WTC11 (cell line): Measurements from ENCODE around the gene LMBR1. TPM values are rescaled to one million over a fixed set of nuclear protein-coding genes. Genes with fewer than 3 reads are reported as not detected.
"Not testable (repeated sequence)": the region's sequence is repeated elsewhere in the genome, so short reads cannot be mapped to it uniquely, and the experiment has no call there.

Experiments
- ATAC-seq: fragments of 200-7000 bp; cut with Tn5 transposase; 2 replicates; pipeline ENCODE4 v1.10.0; 2021; ENCODE audit warnings: mild to moderate bottlenecking, moderate library complexity
- CTCF ChIA-PET: fragments of 300-600 bp; sonication (Branson Sonifier 250); formaldehyde crosslinking; loops from one replicate; lab custom pipeline; 2021; ENCODE audit warnings: antibody characterized with exemption; lab: Charles Lee
- POLR2A ChIA-PET: fragments of 350-600 bp; sonication (Branson Sonifier 250); formaldehyde crosslinking; loops from one replicate; lab custom pipeline; 2021; ENCODE audit warnings: antibody characterized with exemption; lab: Charles Lee
- DNase-seq: peaks from one replicate; pipeline ENCODE4 v3.0.0; 2021; ENCODE audit warnings: low spot score
- H3K27ac Mint-ChIP-seq: 2 replicates; pipeline ENCODE4 v1.8.0; 2021; ENCODE audit warnings: mixed read lengths
- H3K27me3 Mint-ChIP-seq: 2 replicates; pipeline ENCODE4 v1.8.0; 2021; ENCODE audit warnings: low read depth, mild to moderate bottlenecking, moderate library complexity, mixed read lengths
- H3K36me3 Mint-ChIP-seq: 2 replicates; pipeline ENCODE4 v1.8.0; 2021; ENCODE audit warnings: mixed read lengths
- H3K4me1 Mint-ChIP-seq: 2 replicates; pipeline ENCODE4 v1.8.0; 2022; ENCODE audit warnings: mixed read lengths
- H3K4me3 Mint-ChIP-seq: 2 replicates; pipeline ENCODE4 v1.8.0; 2021; ENCODE audit warnings: mild to moderate bottlenecking, moderate library complexity, mixed read lengths
- H3K9me3 Mint-ChIP-seq: 2 replicates; pipeline ENCODE4 v1.8.0; 2021; ENCODE audit warnings: mixed read lengths
- ARID4B ChIP-seq: sonication (generic); formaldehyde crosslinking; IDR thresholded peaks from 2 replicates; pipeline ENCODE4 v1.8.0; 2023; ENCODE audit warnings: missing genetic modification reagents, mild to moderate bottlenecking, borderline replicate concordance
- ATF6 ChIP-seq: sonication (generic); formaldehyde crosslinking; IDR thresholded peaks from 2 replicates; pipeline ENCODE4 v1.8.1; 2023; ENCODE audit warnings: mild to moderate bottlenecking, missing genetic modification reagents
- E2F4 ChIP-seq: sonication (generic); formaldehyde crosslinking; IDR thresholded peaks from 2 replicates; pipeline ENCODE4 v1.8.1; 2022; ENCODE audit warnings: low read depth, mild to moderate bottlenecking, moderate library complexity, missing genetic modification reagents, borderline replicate concordance
- ESRRA ChIP-seq: sonication (generic); formaldehyde crosslinking; IDR thresholded peaks from 2 replicates; pipeline ENCODE4 v1.8.1; 2022; ENCODE audit warnings: mild to moderate bottlenecking, missing genetic modification reagents, borderline replicate concordance
- FOXP1 ChIP-seq: sonication (generic); formaldehyde crosslinking; IDR thresholded peaks from 2 replicates; pipeline ENCODE4 v1.8.0; 2022; ENCODE audit warnings: missing genetic modification reagents, mild to moderate bottlenecking, moderate library complexity, borderline replicate concordance
- GABPB1 ChIP-seq: sonication (generic); formaldehyde crosslinking; IDR thresholded peaks from 2 replicates; pipeline ENCODE4 v1.8.1; 2023; ENCODE audit warnings: mild to moderate bottlenecking, missing genetic modification reagents
- OVOL2 ChIP-seq: fragments of 250-450 bp; sonication (Bioruptor Pico); IDR thresholded peaks from 2 replicates; pipeline ENCODE4 v1.9.0; 2021; ENCODE audit warnings: mild to moderate bottlenecking, borderline replicate concordance
- PRRX2 ChIP-seq: fragments of 250-450 bp; sonication (Bioruptor Pico); IDR thresholded peaks from 2 replicates; pipeline ENCODE4 v1.8.0; 2021; ENCODE audit warnings: mild to moderate bottlenecking
- ZMAT4 ChIP-seq: fragments of 250-450 bp; sonication (Bioruptor Pico); IDR thresholded peaks from 2 replicates; pipeline ENCODE4 v1.9.0; 2021; ENCODE audit warnings: mild to moderate bottlenecking
- ZNF232 ChIP-seq: sonication (generic); formaldehyde crosslinking; IDR thresholded peaks from 2 replicates; pipeline ENCODE4 v1.8.0; 2022; ENCODE audit warnings: mild to moderate bottlenecking, missing genetic modification reagents
- ZNF281 ChIP-seq: sonication (generic); formaldehyde crosslinking; IDR thresholded peaks from 2 replicates; pipeline ENCODE4 v1.8.0; 2023; ENCODE audit warnings: mild to moderate bottlenecking, missing genetic modification reagents
- ZNF416 ChIP-seq: fragments of 250-450 bp; sonication (Bioruptor Pico); IDR thresholded peaks from 2 replicates; pipeline ENCODE4 v1.9.0; 2021; ENCODE audit warnings: mild to moderate bottlenecking, inconsistent platforms
- ZNF671 ChIP-seq: fragments of 250-450 bp; sonication (Bioruptor Pico); IDR thresholded peaks from 2 replicates; pipeline ENCODE4 v1.8.0; 2021; ENCODE audit warnings: mild to moderate bottlenecking
- total RNA-seq: library from RNA; stranded (reverse); gene quantifications from 3 replicates; pipeline ENCODE4 v1.2.3, GENCODE V29; 2021

The LMBR1 gene
- total RNA-seq, 1 experiment from 2014 or later = 55.6 TPM

GRCh38 chr7:156927571-156928405 is 34.8 kb upstream of the LMBR1 start (continued):
- TF ChIP-seq E2F4 (CRISPR knock-in tag) = no peak
- TF ChIP-seq ARID4B (CRISPR knock-in tag) = no peak
- no peak for TF ChIP-seq ZNF281

GRCh38 chr7:156925821-156926220 is 32.8 kb upstream of the LMBR1 start:
- DNase-seq, H3K9me3 Mint-ChIP-seq, H3K27me3 Mint-ChIP-seq, H3K4me1 Mint-ChIP-seq, H3K27ac Mint-ChIP-seq, H3K36me3 Mint-ChIP-seq, CTCF ChIA-PET, POLR2A ChIA-PET, H3K4me3 Mint-ChIP-seq, ATAC-seq: not testable (repeated sequence)

GRCh38 chr7:156922304-156922703 is 29.3 kb upstream of the LMBR1 start:
- DNase-seq, H3K4me3 Mint-ChIP-seq, POLR2A ChIA-PET, H3K27me3 Mint-ChIP-seq, H3K36me3 Mint-ChIP-seq, CTCF ChIA-PET, H3K27ac Mint-ChIP-seq, H3K4me1 Mint-ChIP-seq, H3K9me3 Mint-ChIP-seq, ATAC-seq: not testable (repeated sequence)

GRCh38 chr7:156920487-156921373 is 27.7 kb upstream of the LMBR1 start:
- ATAC-seq, H3K27me3 Mint-ChIP-seq, H3K4me3 Mint-ChIP-seq, DNase-seq, POLR2A ChIA-PET, CTCF ChIA-PET, H3K36me3 Mint-ChIP-seq, H3K4me1 Mint-ChIP-seq, H3K27ac Mint-ChIP-seq: not testable (repeated sequence)
- peaks cover 14% of the 10 kb centered on the region for H3K9me3 Mint-ChIP-seq

- Mint-ChIP-seq H3K36me3 (peaks cover 8% of the 10 kb centered on the region), H3K4me1 (no peaks in the 10 kb centered on the region), H3K9me3 (peaks cover 20% of the 10 kb centered on the region), H3K4me3 (no peak overlapping the region), H3K27ac (no peak overlapping the region), H3K27me3 (no peaks in the 10 kb centered on the region)
- ChIA-PET POLR2A (no interaction called here), CTCF (no interaction called here)
- DNase-seq (no peak), ATAC-seq (no peak)
- TF ChIP-seq FOXP1 = no peak
- no peak for TF ChIP-seq OVOL2 (CRISPR knock-in tag)
- no peak for TF ChIP-seq ATF6 (CRISPR knock-in tag)
- no peak for TF ChIP-seq ZMAT4 (CRISPR knock-in tag)
- no peak for TF ChIP-seq ZNF671 (CRISPR knock-in tag)
- TF ChIP-seq ZNF416 (CRISPR knock-in tag) = no peak
- TF ChIP-seq GABPB1 (CRISPR knock-in tag) = no peak
- no peak for TF ChIP-seq PRRX2
- no peak for TF ChIP-seq ZNF232
- no peak for TF ChIP-seq ESRRA
Observed at GRCh38 chr7:156920076-156920475, 27.1 kb upstream of the LMBR1 start.
